Prostate gland (tissue), 2 donors: ENCODE results near the gene CCDC127.

Experiments used
- CTCF ChIP-seq, 4 experiments: fragments of 200-600 bp in 2 of 4; fragments of 450-650 bp in 2 of 4; sonication (generic) in 2 of 4; IDR thresholded peaks; 1 replicate in 3 of 4; 2 replicates in 1 of 4; pipeline ENCODE4 v1.5.1; 2016 to 2019; ENCODE audit warnings: antibody characterized with exemption in 4 of 4, mild to moderate bottlenecking in 2 of 4, moderate library complexity in 2 of 4
- POLR2A ChIP-seq: fragments of 450-650 bp; IDR thresholded peaks from one replicate; pipeline ENCODE4 v1.6.1; 2016; ENCODE audit warnings: antibody characterized with exemption, mild to moderate bottlenecking
- POLR2AphosphoS5 ChIP-seq: sonication (generic); formaldehyde crosslinking; IDR thresholded peaks from one replicate; pipeline ENCODE4 v1.6.1; 2017; ENCODE audit warnings: antibody characterized with exemption

GRCh38 chr5:194102-194501 is 23.9 kb downstream of the CCDC127 start:
- no peak for TF ChIP-seq CTCF (IDR thresholded peaks at IDR 0.05)
- no peak for TF ChIP-seq POLR2A
- TF ChIP-seq POLR2AphosphoS5: no peak
